ENCODE data around the gene MPRIP. TPM values are rescaled to one million over a fixed set of nuclear protein-coding genes. Genes with fewer than 3 reads are reported as not detected.
A peak's percentile ranks its signal among the peaks of the same experiment; 100 is the strongest.

Gene MPRIP
- polyA plus RNA-seq, 1 donor (not counting 4 experiments of a cell fraction or from before 2014, with no cell fraction given), result 113 TPM

DNA sequence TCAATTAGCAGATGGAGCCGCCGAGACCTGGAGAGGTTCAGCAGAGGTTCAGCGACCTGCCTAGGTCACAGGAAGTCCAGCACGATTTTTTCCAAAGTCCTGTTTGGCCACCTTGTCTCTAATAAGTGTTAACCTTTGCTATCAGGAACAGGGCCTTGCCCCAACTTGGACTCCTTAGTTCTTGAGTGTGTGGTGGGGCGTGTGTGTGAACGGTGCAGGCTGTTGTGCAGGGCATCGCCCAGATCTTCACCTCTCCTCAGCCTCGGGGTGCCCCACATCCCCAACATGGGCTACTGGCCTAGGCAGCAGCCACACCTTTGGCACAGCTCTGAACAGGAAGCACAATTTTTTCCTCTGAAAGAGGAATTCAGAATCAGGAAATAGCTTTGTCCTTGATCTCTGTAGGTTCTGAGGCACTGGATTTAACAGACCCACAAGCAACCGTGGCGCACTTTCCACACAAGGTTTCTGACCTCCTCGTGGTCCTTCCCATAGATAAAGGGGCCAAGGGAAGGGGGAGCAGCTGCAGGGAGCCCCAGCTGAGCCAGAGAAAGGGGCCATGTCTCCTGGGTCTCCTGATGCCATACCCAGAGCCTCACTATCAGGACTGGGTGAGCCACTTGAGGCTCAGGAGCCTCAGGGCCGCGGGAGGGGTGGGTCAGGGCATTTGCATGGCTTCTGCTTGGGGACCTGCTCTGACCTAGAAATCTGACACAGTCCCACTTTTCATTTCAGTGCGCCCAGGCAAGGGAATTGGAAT lies 10.4 kb downstream of the MPRIP start:
- no peak overlapping the region for H2AFZ ChIP-seq (ENCODE audit: control insufficient read depth, low read length)
- no peaks in the 10 kb centered on the region for H3K27me3 ChIP-seq (ENCODE audit: control insufficient read depth, extremely low read depth, insufficient read depth, low read length)
- no peak for FAIRE-seq
- TF ChIP-seq EZH2 (IDR thresholded peaks at IDR 0.05; ENCODE audit: low read length) (no peak), CTCF (optimal IDR thresholded peaks at IDR 0.05 in 1 of 3, IDR thresholded peaks at IDR 0.05 in 1 of 3, conservative IDR thresholded peaks at IDR 0.05 in 1 of 3; ENCODE audit: extremely low read depth in 1 of 3, insufficient read depth in 2 of 3, low read length in 3 of 3) (no peak)
- H4K20me1 ChIP-seq (ENCODE audit: control insufficient read depth, extremely low read depth, insufficient read depth, low read length), result peaks cover 49% of the 10 kb centered on the region
- DNase-seq (ENCODE audit: low read depth, low spot score), result no peak
- H3K36me3 ChIP-seq (ENCODE audit: control insufficient read depth in 2 of 2, extremely low read depth in 1 of 2, insufficient read depth in 2 of 2, low read length in 2 of 2), result peaks cover 1 to 25% of the 10 kb centered on the region in 2 experiments
- H3K4me2 ChIP-seq (ENCODE audit: control insufficient read depth, extremely low read depth, insufficient read depth, low read depth, low read length), result peak overlapping the region; percentile 42
- H3K4me1 ChIP-seq (ENCODE audit: control insufficient read depth, extremely low read depth, insufficient read depth, low read length), result peaks cover 38% of the 10 kb centered on the region
- H3K79me2 ChIP-seq (ENCODE audit: control insufficient read depth, insufficient read depth, low read length), result peaks cover 96% of the 10 kb centered on the region
- no peak overlapping the region for H3K9ac ChIP-seq (ENCODE audit: control insufficient read depth, extremely low read depth, insufficient read depth, low read length)
- no peaks in the 10 kb centered on the region for H3K9me3 ChIP-seq (ENCODE audit: control insufficient read depth, low read depth, low read length)
- dilution Hi-C loops (cut with MboI; ENCODE audit: extremely low pct_ligation_motif_present, low sequenced_read_pairs), result no loop called here
- no peak overlapping the region for H3K27ac ChIP-seq (ENCODE audit: control insufficient read depth, insufficient read depth, low read length)
- no peak overlapping the region for H3K4me3 ChIP-seq (ENCODE audit: control insufficient read depth in 2 of 3, extremely low read depth in 1 of 3, insufficient read depth in 2 of 3, low read depth in 1 of 3, low read length in 3 of 3)
- H3K9me1 ChIP-seq (ENCODE audit: control insufficient read depth, extremely low read depth, insufficient read depth, low read length), result peaks cover 14% of the 10 kb centered on the region

DNA sequence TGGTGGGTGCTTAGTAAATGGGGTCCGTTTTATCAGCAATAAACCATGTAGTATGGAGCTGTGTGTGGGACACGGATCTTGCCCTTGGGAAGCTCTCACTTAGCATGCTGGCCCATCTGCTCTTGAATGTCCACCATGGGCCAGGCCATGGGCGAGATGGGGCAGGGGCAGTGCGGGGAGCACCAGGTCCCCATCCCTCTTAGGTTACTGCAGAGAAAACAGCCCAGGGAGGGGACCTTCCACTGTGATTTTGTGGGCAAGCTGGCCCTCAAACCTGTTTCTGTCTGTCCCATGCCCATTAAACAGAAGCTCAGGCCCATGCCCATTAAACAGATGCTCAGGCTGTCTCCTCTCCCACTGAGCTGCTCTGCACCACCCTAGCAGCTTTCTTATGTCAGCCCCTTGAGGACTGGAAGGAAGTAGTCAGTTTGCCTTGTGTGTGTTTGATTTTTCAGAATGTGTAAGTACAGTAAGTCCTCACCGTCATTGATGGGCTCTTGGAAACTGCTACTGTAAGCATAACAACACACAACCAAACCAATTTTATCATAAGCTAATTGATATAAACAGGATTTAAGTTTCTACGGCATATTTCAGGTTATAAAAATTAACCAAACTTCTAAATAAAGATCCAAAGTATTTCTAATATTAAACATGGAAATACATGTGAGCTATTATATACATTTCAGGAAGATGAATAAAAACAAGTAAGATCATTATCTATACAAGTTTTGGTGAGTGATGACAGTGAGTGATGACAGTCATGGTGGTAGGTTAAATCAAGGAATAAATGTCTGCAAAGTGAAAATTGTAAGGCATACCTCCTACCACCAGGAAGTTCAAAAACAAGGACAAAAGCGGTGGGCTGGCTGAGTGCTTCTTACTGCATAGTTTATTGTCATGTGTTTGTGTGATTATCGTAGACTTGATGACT lies 11.5 kb downstream of the MPRIP start:
- no peaks in the 10 kb centered on the region for H3K9me3 ChIP-seq (ENCODE audit: control insufficient read depth, low read depth, low read length)
- H4K20me1 ChIP-seq (ENCODE audit: control insufficient read depth, extremely low read depth, insufficient read depth, low read length), result peaks cover 39% of the 10 kb centered on the region
- no peak overlapping the region for H2AFZ ChIP-seq (ENCODE audit: control insufficient read depth, low read length)
- H3K9ac ChIP-seq (ENCODE audit: control insufficient read depth, extremely low read depth, insufficient read depth, low read length), result no peak overlapping the region
- H3K4me3 ChIP-seq (ENCODE audit: control insufficient read depth in 2 of 3, extremely low read depth in 1 of 3, insufficient read depth in 2 of 3, low read depth in 1 of 3, low read length in 3 of 3), result no peak overlapping the region
- H3K9me1 ChIP-seq (ENCODE audit: control insufficient read depth, extremely low read depth, insufficient read depth, low read length), result peaks cover 12% of the 10 kb centered on the region
- TF ChIP-seq CTCF (optimal IDR thresholded peaks at IDR 0.05 in 1 of 3, IDR thresholded peaks at IDR 0.05 in 1 of 3, conservative IDR thresholded peaks at IDR 0.05 in 1 of 3; ENCODE audit: extremely low read depth in 1 of 3, insufficient read depth in 2 of 3, low read length in 3 of 3) (no peak), EZH2 (IDR thresholded peaks at IDR 0.05; ENCODE audit: low read length) (no peak)
- H3K27ac ChIP-seq (ENCODE audit: control insufficient read depth, insufficient read depth, low read length), result no peak overlapping the region
- FAIRE-seq (no peak), DNase-seq (ENCODE audit: low read depth, low spot score) (no peak)
- H3K4me1 ChIP-seq (ENCODE audit: control insufficient read depth, extremely low read depth, insufficient read depth, low read length), result peaks cover 38% of the 10 kb centered on the region
- H3K36me3 ChIP-seq (ENCODE audit: control insufficient read depth in 2 of 2, extremely low read depth in 1 of 2, insufficient read depth in 2 of 2, low read length in 2 of 2), result peaks cover 1 to 28% of the 10 kb centered on the region in 2 experiments
- H3K79me2 ChIP-seq (ENCODE audit: control insufficient read depth, insufficient read depth, low read length), result peaks cover 96% of the 10 kb centered on the region
- no peaks in the 10 kb centered on the region for H3K27me3 ChIP-seq (ENCODE audit: control insufficient read depth, extremely low read depth, insufficient read depth, low read length)
- H3K4me2 ChIP-seq (ENCODE audit: control insufficient read depth, extremely low read depth, insufficient read depth, low read depth, low read length), result no peak overlapping the region
- dilution Hi-C loops (cut with MboI; ENCODE audit: extremely low pct_ligation_motif_present, low sequenced_read_pairs), result no loop called here
